GM13977 (cell line): ENCODE measurements around the gene ABTB2.

Experiments
- DNase-seq: peaks from one replicate; pipeline ENCODE4 v3.0.0; 2012; ENCODE audit warnings: low spot score
- in situ Hi-C: fragments of 300-500 bp; cut with MboI; formaldehyde crosslinking; loops from one replicate; pipeline ENCODE4 v1.12.0; 2022; ENCODE audit warnings: low sequenced_read_pairs, low pct_unique_long_range_greater_than_20kb, mixed read lengths, inconsistent platforms; ENCODE audit not compliant: unreplicated experiment
- TF ChIP-seq, protein P1 (sequence below): IDR thresholded peaks from 2 replicates; pipeline ENCODE4 v1.5.1; 2012; ENCODE audit warnings: mild to moderate bottlenecking, control low read depth; ENCODE audit not compliant: insufficient read depth; ENCODE audit errors: extremely low read depth, missing control alignments

ABTB2 gene

GRCh38 chr11:34292546-34292945 lies 65.3 kb downstream of the ABTB2 start:
- no peak for DNase-seq
- TF ChIP-seq, protein P1, sequence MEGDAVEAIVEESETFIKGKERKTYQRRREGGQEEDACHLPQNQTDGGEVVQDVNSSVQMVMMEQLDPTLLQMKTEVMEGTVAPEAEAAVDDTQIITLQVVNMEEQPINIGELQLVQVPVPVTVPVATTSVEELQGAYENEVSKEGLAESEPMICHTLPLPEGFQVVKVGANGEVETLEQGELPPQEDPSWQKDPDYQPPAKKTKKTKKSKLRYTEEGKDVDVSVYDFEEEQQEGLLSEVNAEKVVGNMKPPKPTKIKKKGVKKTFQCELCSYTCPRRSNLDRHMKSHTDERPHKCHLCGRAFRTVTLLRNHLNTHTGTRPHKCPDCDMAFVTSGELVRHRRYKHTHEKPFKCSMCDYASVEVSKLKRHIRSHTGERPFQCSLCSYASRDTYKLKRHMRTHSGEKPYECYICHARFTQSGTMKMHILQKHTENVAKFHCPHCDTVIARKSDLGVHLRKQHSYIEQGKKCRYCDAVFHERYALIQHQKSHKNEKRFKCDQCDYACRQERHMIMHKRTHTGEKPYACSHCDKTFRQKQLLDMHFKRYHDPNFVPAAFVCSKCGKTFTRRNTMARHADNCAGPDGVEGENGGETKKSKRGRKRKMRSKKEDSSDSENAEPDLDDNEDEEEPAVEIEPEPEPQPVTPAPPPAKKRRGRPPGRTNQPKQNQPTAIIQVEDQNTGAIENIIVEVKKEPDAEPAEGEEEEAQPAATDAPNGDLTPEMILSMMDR: no peak
- in situ Hi-C loops: no loop called here

- in situ Hi-C loops: no loop called here
- TF ChIP-seq, protein P1: no peak
- no peak for DNase-seq
Observed at GRCh38 chr11:34292111-34292510, 65.7 kb downstream of the ABTB2 start.

GRCh38 chr11:34290926-34291325 lies 66.9 kb downstream of the ABTB2 start:
- TF ChIP-seq, protein P1: no peak
- in situ Hi-C loops: no loop called here
- no peak for DNase-seq

- TF ChIP-seq, protein P1: no peak
- DNase-seq: no peak
- in situ Hi-C loops: no loop called here
Observed at GRCh38 chr11:34288492-34288891, 69.3 kb downstream of the ABTB2 start.

- in situ Hi-C loops: no loop called here
- TF ChIP-seq, protein P1: no peak
- no peak for DNase-seq
Observed at GRCh38 chr11:34284811-34285481, 72.9 kb downstream of the ABTB2 start.

- TF ChIP-seq, protein P1: no peak
- DNase-seq: no peak
- in situ Hi-C loops: no loop called here
Observed at GRCh38 chr11:34284156-34284555, 73.7 kb downstream of the ABTB2 start.
